ENCODE data around the gene VPS16.

GRCh38 chr20:2902291-2902690 lies 61.7 kb downstream of the VPS16 start:
- no peak for TF ChIP-seq CTCF (IDR thresholded peaks at IDR 0.05; ENCODE audit: low read depth, low read length)
- TF ChIP-seq EZH2phosphoT487 (IDR thresholded peaks at IDR 0.05; ENCODE audit: low read depth): no peak

Measured in OCI-LY3 (cell line).